VCaP (cell line): ENCODE data around the gene OLIG2.

Experiments
- H3K27ac ChIP-seq: fragments of 450-650 bp; 2 replicates; pipeline ENCODE4 v1.5.1; 2017
- TF ChIP-seq, protein P1 (sequence below): fragments of 450-650 bp; conservative IDR thresholded peaks from 2 replicates; pipeline ENCODE4 v1.5.1; 2017; ENCODE audit warnings: mild to moderate bottlenecking, moderate library complexity

OLIG2 gene

DNA sequence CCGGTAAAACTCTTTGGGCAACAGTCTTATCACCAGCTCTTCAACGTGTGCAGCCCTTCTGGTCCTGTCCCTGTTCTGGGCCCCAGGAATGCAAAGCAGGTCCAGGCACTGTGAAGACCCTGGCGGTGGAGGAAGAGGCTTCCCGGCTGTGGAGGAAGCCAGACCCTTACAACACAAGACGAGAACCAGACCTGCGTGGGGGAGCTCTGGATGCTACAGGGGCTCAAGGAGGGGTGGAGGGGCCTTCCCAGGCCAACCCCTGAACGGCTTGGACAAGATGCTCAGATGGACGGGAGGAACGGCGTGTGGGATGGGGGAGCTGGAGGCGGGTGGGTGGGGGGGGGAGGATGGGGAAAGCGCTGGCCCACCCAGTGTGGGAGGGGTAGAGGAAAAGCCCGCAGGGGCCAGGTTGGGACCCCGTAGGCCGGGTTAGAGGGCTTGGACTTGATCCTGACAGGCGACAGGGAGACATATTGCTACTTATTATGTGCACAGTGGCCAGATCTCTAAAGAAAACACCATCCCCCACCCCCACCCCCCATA lies 5.1 kb upstream of the OLIG2 start:
- H3K27ac ChIP-seq = no peak overlapping the region
- TF ChIP-seq, protein P1, sequence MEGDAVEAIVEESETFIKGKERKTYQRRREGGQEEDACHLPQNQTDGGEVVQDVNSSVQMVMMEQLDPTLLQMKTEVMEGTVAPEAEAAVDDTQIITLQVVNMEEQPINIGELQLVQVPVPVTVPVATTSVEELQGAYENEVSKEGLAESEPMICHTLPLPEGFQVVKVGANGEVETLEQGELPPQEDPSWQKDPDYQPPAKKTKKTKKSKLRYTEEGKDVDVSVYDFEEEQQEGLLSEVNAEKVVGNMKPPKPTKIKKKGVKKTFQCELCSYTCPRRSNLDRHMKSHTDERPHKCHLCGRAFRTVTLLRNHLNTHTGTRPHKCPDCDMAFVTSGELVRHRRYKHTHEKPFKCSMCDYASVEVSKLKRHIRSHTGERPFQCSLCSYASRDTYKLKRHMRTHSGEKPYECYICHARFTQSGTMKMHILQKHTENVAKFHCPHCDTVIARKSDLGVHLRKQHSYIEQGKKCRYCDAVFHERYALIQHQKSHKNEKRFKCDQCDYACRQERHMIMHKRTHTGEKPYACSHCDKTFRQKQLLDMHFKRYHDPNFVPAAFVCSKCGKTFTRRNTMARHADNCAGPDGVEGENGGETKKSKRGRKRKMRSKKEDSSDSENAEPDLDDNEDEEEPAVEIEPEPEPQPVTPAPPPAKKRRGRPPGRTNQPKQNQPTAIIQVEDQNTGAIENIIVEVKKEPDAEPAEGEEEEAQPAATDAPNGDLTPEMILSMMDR = no peak

DNA sequence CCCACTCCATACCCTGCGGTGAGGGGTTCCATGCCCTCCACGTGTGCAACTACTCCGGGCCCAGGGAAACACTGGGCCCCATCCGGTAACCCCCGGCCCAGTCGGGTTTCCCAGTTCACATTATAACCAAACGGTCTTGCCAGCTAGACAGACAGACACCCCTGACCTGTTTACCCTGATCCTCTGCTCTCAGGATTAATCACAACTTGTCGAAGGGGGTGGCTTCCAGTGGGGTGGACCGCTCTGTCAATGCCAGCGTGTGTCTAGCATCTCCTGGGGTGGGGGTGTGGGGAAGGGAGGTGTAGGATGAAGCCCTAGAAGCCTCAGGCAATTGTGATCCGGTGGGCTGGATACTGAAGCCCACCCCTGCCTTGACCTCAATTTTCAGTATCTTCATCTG lies 4.6 kb upstream of the OLIG2 start:
- TF ChIP-seq, protein P1 = no peak
- H3K27ac ChIP-seq = no peak overlapping the region

DNA sequence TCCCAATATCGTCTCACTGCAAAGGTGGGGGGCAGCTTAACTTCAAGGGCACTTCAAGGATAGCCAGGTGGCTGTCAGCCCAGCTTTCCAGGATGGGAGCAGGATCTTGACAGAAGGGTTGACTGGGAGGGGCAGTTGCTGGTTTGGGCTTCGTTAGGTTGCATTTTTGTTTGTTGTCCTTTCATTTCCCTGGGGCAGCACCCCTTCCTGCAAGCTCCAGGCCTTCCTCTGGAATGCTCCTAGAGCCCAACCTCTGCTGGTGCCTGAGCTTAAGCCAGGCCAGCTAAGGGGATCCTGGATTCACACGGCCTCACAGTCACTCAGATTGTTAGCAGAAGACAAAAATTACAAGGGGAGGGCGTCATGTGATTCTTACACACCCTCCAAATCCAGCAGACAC lies 4.1 kb upstream of the OLIG2 start:
- no peak overlapping the region for H3K27ac ChIP-seq
- TF ChIP-seq, protein P1 = no peak

DNA sequence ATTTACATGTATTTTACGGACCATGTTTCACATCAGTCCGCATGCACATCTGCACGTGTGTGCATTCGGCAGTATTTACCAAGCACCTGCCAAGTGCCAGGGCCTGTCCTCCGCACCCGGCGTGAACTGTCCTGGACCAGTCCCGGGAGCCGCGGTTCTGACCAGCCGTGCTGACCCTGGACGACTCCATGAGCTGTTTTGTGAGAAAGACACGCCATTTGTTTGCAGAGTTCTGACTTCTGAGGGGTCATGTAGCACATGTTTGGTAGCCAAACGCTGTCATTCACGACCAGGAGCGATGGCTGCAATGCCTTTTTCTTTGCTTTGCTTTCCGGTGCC lies 3.3 kb upstream of the OLIG2 start:
- peak overlapping the region; percentile 43; the same call in 1 of the 2 replicates for H3K27ac ChIP-seq
- TF ChIP-seq, protein P1 = no peak

DNA sequence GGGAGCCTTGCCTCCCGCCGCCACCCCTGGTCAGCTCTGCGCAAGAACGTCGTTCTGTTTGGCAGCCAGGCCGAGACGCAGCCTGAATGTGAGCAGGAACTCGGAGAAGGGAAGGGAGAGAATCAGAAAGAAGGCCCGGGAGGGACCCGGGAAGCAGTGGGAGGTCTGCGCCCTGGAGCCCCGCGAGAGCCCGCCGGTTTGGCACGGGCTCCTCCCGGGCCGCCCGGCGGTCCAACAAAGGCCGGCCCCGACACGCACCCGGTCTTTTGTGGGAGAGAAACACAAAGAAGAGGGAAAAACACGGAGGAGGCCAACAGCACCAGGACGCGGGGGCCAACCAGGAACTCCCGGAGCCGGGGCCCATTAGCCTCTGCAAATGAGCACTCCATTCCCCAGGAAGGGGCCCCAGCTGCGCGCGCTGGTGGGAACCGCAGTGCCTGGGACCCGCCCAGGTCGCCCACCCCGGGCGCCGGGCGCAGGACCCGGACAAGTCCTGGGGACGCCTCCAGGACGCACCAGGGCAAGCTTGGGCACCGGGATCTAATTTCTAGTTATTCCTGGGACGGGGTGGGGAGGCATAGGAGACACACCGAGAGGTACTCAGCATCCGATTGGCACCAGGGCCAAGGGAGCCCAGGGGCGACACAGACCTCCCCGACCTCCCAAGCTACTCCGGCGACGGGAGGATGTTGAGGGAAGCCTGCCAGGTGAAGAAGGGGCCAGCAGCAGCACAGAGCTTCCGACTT lies 2.7 kb upstream of the OLIG2 start:
- TF ChIP-seq, protein P1 = no peak

DNA sequence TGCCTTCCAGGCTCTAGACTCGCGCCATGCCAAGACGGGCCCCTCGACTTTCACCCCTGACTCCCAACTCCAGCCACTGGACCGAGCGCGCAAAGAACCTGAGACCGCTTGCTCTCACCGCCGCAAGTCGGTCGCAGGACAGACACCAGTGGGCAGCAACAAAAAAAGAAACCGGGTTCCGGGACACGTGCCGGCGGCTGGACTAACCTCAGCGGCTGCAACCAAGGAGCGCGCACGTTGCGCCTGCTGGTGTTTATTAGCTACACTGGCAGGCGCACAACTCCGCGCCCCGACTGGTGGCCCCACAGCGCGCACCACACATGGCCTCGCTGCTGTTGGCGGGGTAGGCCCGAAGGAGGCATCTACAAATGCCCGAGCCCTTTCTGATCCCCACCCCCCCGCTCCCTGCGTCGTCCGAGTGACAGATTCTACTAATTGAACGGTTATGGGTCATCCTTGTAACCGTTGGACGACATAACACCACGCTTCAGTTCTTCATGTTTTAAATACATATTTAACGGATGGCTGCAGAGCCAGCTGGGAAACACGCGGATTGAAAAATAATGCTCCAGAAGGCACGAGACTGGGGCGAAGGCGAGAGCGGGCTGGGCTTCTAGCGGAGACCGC lies 2.0 kb upstream of the OLIG2 start:
- H3K27ac ChIP-seq = no peak overlapping the region
- TF ChIP-seq, protein P1 = peak; percentile 14; the same call in 1 of the 2 replicates

More for the DNA sequence above, 2.7 kb upstream of the OLIG2 start:
- H3K27ac ChIP-seq = peak overlapping the region; percentile 43; the same call in 1 of the 2 replicates

DNA sequence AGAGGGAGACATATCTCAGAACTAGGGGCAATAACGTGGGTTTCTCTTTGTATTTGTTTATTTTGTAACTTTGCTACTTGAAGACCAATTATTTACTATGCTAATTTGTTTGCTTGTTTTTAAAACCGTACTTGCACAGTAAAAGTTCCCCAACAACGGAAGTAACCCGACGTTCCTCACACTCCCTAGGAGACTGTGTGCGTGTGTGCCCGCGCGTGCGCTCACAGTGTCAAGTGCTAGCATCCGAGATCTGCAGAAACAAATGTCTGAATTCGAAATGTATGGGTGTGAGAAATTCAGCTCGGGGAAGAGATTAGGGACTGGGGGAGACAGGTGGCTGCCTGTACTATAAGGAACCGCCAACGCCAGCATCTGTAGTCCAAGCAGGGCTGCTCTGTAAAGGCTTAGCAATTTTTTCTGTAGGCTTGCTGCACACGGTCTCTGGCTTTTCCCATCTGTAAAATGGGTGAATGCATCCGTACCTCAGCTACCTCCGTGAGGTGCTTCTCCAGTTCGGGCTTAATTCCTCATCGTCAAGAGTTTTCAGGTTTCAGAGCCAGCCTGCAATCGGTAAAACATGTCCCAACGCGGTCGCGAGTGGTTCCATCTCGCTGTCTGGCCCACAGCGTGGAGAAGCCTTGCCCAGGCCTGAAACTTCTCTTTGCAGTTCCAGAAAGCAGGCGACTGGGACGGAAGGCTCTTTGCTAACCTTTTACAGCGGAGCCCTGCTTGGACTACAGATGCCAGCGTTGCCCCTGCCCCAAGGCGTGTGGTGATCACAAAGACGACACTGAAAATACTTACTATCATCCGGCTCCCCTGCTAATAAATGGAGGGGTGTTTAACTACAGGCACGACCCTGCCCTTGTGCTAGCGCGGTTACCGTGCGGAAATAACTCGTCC lies 1.3 kb upstream of the OLIG2 start:
- H3K27ac ChIP-seq = no peak overlapping the region
- TF ChIP-seq, protein P1 = no peak
